CD4-positive, alpha-beta T cell treated with Interleukin-1 beta for 1 hour (primary cell): ENCODE results near the gene ATXN7L1.
"Not testable (repeated sequence)": the region's sequence is repeated elsewhere in the genome, so short reads cannot be mapped to it uniquely, and the experiment has no call there.

ENCODE experiments used
- DNase-seq, 2 donors: peaks; one replicate each; pipeline ENCODE4 v3.0.0-alpha.2; 2020 to 2022

Gene ATXN7L1

DNA sequence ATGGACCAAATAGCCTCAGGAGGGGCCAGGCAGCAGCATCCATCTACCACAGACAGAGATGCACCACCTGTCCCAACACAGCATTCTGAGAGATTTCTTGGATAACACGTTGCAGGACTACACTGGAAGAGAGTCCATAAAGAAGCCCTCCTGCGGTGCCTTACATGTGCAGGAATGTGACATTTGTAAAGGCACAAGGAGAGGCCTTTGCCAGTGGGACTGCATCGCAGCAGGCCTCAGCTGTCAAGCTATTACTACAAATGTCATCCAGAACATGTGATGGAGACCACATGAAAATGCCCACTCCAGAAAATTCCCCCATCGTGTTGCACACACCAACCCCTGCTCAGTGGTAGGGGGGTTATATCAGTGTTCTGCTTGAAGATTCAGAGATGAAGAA lies 77.4 kb downstream of the ATXN7L1 start:
- no peak for DNase-seq

DNA sequence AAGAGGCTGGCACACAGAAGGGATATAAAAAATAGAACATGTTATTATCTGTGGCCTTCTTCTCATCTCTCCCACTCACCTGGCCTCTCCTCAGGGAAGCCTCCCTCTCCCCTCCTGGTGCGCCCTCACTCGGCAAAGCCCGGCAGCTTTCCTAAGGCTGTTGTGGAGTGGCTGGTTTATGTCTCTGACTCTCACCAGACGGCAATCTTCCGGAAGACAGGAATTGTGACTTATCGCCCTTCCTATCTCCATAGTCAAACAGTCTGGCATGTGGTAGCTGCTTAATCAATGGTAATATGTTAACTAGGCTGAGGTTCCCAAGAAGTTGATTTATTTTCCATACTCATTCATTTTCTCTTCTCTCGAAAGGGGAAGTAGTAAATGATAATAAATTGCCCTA lies 78.7 kb downstream of the ATXN7L1 start:
- no peak for DNase-seq

- no peak for DNase-seq
These were observed 80.0 kb downstream of the ATXN7L1 start for GRCh38 chr7:105796365-105796764.

GRCh38 chr7:105794741-105795729 lies 81.4 kb downstream of the ATXN7L1 start:
- no peak for DNase-seq

DNA sequence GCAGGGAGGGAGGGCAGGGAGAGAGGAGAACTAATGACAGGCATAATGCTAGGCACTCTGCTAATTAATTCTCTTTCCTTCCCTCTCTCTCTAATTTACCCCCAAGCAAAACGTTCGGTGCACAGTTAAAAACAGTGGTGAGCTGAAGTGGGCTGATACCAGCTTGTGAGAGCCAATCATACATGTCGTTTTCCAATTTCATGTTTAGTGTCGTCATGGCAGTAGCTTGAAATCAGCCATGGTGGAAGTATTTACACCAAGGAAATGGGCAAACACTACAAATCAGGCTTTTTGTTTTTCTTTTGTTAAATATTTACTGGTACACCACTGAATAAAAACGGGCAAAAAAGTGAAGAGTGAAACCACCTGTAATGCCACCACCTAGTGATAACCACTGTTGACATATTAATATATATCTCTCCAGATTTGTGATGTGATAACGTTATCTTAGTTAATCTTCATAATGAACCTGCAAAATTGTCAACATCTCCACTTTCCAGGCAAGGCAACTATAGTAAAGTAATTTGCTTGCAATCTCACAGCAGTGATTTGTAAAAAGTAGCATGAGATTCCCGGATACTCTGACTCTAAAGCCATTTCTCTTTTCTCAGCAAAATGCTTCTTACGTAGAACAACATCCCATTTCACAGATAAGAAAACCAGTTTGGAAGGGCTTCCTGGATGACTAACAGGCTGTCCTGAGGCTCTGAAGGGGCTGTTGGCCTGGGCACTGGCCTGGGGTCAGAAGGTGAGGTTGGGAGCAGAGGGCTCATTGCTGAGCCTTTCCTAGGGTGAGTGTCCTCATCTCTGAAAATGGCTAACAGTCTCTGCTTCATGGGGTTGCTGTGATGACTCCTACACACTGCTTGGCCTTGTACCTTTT lies 83.7 kb downstream of the ATXN7L1 start:
- DNase-seq, result no peak

DNA sequence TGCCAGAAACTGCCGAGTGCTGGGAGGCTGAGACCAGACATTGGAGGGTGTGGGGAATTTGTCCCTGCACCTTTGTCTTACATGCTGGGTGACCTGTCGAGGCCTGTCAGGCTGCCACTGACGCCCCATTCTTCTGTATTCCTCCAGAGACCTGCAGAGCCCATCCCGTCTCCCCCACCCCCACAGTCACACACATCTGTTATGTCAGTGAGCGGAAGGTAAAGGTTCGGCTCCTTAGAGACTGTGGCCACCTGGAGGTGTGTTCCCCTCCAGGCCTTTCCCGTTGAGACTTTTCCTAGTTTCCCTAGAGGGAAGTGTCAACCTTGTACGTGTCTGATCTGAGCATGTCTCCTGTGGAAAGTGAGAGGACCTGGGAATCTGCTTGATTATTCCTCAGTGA lies 84.5 kb downstream of the ATXN7L1 start:
- no peak for DNase-seq

DNA sequence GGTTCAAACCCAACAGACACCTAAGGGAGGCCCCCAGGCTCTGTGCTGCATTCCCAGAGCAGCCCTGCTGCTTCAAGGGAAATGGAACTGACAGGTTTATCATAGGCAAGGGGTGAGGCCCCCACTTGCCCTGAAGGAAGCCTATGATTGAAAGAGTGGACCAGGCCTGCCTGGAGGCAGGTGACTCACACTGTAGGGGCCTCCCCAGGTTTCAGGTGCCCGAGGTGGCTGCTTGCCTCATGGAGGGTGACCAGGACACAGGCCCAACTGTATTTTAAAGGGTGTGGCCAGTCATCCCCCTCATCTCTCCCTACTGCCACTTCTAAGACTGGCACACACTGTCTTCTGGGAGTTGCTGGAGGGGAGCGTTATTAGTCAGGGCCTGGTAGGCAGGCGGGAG lies 85.4 kb downstream of the ATXN7L1 start:
- DNase-seq, result no peak

DNA sequence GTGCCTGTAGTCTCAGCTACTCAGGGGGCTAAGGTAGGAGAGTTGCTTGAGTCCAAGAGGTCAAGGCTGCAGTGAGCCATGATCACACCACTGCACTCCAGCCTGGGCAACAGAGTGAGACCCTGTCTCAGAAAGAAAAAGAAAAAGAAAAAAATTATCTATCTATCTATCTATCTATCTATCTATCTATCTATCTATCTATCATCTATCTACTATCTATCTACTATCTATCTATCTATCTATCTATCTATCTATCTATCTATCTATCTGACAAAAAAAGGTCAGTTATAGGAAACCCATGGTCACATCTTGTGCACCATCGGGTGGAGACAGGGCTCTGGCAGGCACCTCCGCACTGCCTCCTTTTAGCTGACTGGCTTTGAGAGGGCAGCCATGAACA lies 85.9 kb downstream of the ATXN7L1 start:
- DNase-seq, result not testable (repeated sequence)

DNA sequence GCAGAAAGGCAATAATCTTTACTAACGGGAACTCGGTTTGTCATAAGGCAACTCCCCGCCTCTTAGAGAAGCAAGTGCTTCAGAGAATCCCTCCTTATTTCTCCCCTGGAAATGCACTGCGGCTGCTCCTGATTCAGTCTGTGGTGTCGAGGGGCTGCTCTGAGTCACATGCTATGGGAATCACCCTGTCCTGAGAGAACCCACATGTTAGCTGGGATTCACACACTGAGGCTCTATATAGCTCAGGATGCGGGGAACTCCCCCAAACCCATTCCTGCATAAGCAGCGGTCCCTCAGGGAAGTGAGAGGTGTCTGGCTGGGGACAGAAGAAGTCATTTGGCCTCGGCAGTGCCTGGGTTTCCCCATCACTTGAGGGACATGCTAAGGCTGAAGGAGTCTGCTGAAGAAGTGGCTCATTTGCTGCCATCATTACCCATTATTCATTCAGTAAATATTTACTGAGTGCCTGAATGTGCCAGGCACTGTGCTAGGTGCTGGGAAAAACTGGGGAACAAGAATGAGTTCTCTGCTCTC lies 87.5 kb downstream of the ATXN7L1 start:
- DNase-seq, result no peak

DNA sequence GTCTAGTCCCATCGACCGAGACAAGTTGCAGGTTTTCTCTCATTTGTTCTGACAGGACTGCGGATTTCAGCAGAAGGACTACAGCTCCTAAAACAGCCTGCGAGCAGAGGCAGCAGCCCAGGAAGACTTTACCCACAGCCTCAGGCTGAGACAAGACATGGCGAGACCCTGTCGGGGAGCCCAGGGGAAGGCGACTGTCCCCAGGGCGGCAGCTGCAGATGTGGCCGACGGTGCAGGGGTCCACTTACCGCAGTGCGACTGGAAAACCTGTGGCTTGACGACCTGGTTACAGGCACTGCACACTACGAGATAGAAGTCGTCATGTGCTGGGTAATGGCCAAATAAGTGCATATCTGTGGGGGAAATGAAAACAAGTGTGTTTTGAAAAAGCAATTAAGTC lies 88.0 kb downstream of the ATXN7L1 start:
- DNase-seq, result no peak

DNA sequence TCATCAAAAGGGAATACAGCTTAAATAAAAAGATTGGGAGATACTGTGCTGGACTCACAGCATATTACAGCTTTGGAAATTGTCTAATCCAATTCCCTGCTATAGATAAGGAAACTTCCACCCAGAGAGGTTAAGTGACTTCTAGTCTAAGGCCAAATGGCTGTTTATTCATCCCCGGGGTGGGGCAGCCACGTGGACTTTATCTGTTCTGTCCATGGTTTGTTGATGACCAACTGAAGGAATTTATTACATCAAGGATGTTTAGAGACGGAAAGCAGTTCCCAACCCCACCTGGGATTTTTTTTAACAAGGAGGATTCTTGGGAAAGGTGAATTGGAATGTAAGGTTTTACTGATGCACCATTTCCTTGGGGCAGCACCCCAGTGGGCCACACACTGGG lies 88.6 kb downstream of the ATXN7L1 start:
- DNase-seq, result no peak

- no peak for DNase-seq
These were observed 89.6 kb downstream of the ATXN7L1 start for GRCh38 chr7:105786520-105787470.

- DNase-seq, result no peak
These were observed 93.9 kb downstream of the ATXN7L1 start for GRCh38 chr7:105782391-105783042.

DNA sequence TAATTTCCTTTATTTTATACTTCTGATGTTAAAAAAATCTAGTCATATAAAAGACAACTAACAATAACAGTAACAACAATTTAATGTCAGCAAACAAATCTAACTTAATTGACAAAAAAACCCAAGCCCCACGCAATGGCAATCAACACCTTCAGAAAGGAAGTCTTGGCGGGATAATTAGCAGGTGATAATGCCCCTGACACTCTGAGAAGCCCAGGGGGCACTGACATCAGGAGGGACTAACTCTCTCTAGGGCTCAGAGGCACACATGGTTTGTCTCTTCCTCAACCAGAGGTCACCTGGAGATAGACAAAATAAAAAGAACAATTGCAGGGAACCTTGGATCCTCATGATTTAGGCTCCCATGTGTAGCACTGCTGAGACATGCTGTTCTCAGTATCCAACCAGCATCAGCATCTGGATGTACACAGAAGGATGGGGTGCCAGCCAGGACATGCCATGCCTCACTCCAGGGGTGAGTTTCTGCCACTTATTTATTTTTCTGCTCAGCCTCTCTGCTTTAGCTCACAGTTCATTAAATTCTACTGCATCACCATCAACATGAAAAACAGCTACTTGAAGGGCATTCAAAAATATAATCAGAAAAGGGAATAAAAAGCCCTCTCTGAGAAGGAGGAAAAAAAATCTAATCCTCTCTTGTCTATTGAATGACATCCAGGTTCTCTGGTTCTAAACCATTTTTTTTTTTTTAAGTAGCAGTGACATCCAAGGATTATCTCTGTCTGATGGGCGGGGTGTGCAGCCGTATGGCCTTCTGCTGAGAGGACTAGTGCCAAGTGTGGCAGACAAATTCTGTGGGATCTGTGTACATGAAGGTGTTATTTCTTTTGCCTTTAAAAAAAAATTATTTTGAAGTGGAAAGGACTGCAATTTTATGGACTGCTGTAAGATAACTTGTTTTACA lies 96.3 kb downstream of the ATXN7L1 start:
- no peak for DNase-seq

DNA sequence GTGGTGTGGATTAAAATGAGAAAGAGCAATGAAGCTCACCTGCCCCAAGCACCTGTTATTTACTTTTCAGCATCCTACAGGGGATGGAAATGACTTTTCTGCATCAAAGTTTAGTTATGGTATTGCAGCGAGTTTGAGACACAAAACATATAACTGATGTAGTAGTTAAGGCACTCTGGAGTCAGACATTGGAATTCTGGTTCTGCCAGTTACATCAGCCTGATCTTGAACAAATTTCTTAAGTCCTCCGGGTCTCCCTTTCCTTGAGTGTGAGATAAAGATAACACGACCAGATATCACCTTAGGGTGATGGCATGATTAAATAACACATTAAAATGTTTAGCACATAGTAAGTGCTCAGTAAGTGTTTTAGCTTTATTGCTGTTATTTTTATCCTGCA lies 97.4 kb downstream of the ATXN7L1 start:
- DNase-seq, result no peak

DNA sequence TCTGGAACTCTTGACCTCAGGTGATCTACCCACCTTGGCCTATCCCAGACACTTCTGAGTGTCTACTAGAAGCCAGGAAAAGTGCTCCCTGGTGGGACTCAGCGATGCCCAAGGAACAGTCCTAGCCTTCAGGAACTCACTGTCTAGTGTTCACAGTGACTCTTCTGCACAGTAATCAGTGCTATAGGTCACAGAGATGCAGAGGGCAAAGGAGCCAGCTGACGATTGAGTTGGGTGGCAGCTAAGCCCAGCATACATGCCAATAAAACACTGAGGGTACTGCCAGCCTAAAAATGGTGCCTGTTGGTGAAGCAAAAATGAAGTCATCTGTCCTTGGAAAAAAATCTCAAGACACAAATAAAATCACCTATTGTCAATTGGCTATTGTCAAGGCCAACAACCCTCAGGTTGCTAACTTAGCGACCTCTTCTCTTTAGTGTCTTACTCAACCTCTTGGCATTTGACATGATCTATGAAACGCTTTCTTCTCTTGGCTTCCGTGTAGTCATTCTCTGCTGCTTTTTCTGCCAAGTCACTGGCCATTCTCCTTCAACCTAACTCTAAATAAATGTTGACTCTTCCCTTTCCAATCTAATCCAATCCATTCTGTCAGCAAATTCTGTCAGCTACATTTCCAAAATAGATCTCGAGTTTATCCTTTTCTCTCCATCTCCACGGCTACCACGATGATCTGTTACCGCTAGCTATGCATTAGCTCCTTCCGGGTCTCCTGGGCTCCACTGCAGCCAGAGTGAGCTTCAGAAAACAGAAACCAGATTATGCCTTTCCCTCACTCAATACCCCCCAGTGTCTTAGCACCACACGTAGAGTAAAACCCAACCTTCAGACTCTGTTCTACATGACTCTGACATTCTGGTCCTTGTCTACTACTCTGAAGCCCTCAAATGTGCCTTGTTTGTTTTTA lies 99.2 kb downstream of the ATXN7L1 start:
- no peak for DNase-seq

GRCh38 chr7:105776068-105776790 lies 100.2 kb downstream of the ATXN7L1 start:
- DNase-seq, result no peak

GRCh38 chr7:105775580-105775979 lies 100.8 kb downstream of the ATXN7L1 start:
- no peak for DNase-seq

DNA sequence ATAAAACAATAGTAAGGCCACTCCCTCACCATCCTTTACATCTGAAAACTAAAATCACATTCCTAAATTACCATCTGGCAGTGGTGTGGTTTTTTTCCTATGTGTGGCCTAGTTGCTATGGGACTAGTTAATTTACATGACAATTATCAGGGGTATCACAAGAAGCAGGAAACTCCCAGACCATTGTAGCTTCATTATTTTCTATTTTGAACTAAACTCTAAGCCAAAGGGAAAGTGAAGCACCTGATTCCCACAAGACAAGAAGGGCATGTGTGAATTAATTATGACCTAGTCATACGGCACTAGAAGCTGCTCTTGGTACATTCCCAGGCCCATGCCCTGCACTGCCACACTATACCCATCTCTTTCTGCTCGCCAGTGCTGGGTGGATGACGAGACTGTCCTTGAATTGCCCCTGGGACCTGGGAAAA lies 103.4 kb downstream of the ATXN7L1 start:
- no peak for DNase-seq
